Measurements from ENCODE around the gene TRERF1. TPM values are rescaled to one million over a fixed set of nuclear protein-coding genes. Genes with fewer than 3 reads are reported as not detected.

The TRERF1 gene
- total RNA-seq, 1 experiment from 2014 or later: 13.9 TPM

DNA sequence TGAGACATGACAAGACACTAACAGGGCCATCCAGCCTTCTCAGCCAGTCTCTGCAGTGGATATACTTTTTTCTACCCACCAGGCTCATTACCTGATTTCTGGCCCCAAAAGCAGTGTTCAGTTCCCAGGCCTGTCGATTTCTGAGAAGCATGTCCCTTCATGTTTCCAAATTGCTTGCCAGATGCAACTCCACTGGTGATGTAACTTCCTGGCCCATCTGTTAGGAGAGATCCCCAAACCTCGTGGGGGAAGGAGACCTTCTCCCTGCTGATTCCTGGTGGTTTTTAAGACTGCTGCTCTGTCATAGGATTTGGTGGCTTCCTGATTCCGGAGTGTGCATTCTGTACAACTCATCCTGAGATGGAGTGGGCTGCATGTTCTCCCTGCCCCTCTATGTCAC, 202.4 kb downstream of the TRERF1 start:
- intact Hi-C loops (cut with micrococcal nuclease): no loop called here
- no peak overlapping the region for H3K27ac ChIP-seq (ENCODE audit: low read length)
- no peaks in the 10 kb centered on the region for H3F3A ChIP-seq (ENCODE audit: low read length, unreplicated experiment)
- H3K9me3 ChIP-seq (ENCODE audit: low read length): no peaks in the 10 kb centered on the region
- CTCF ChIA-PET: no interaction called here
- H3K36me3 ChIP-seq (ENCODE audit: low read depth, low read length): peaks cover 45% of the 10 kb centered on the region
- no peak for DNase-seq
- no peaks in the 10 kb centered on the region for H3K9me2 ChIP-seq (replicated peaks; ENCODE audit: low read length)
- POLR2A ChIA-PET (ENCODE audit: unreplicated experiment): no interaction called here
- no peak overlapping the region for H3K9ac ChIP-seq (ENCODE audit: low read length)
- H3K27me3 ChIP-seq (ENCODE audit: low read length): no peaks in the 10 kb centered on the region
- TF ChIP-seq, protein P1, sequence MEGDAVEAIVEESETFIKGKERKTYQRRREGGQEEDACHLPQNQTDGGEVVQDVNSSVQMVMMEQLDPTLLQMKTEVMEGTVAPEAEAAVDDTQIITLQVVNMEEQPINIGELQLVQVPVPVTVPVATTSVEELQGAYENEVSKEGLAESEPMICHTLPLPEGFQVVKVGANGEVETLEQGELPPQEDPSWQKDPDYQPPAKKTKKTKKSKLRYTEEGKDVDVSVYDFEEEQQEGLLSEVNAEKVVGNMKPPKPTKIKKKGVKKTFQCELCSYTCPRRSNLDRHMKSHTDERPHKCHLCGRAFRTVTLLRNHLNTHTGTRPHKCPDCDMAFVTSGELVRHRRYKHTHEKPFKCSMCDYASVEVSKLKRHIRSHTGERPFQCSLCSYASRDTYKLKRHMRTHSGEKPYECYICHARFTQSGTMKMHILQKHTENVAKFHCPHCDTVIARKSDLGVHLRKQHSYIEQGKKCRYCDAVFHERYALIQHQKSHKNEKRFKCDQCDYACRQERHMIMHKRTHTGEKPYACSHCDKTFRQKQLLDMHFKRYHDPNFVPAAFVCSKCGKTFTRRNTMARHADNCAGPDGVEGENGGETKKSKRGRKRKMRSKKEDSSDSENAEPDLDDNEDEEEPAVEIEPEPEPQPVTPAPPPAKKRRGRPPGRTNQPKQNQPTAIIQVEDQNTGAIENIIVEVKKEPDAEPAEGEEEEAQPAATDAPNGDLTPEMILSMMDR (conservative IDR thresholded peaks at IDR 0.05; ENCODE audit: low read depth, low read length): no peak
- peaks cover 9% of the 10 kb centered on the region for H3K4me1 ChIP-seq (ENCODE audit: insufficient read depth, low read length)
- H2AFZ ChIP-seq (ENCODE audit: low read length): no peak overlapping the region
- BruUV-seq (replicated peaks): no TSS peak
- no peak overlapping the region for H3K4me3 ChIP-seq (ENCODE audit: low read length)
- no peaks in the 10 kb centered on the region for H3K79me2 ChIP-seq (ENCODE audit: low read length)
- H4K20me1 ChIP-seq (ENCODE audit: low read length): no peaks in the 10 kb centered on the region
- no peak overlapping the region for H3K4me2 ChIP-seq (ENCODE audit: low read length)
- no peak for ATAC-seq

DNA sequence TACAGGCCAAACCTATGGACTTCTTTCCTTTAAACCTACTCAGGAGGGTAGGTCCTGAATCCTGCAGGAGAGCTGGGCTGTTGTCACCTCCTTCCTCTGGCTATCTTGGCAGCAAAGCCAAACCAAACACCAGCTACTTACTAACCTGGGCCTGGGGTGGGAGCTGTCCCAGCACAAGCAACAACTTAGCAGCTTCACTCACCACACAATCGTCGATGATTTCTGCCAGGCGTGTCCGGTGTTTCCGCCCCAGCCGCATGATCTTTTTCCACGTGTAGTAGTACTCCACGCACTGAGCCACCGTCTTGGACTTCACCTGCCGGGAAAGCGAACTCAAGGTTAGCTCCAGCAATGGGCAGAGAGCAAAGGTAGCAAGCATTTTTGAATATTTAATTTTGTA, 208.7 kb downstream of the TRERF1 start:
- Histone ChIP-seq H3K79me2 (ENCODE audit: low read length) (0 out of 2 replicates have a peak, but pooled peaks cover 6% of the 10 kb centered on the region), H2AFZ (ENCODE audit: low read length) (no peak overlapping the region), H3K27ac (ENCODE audit: low read length) (peak overlapping the region; percentile 35), H3K9me2 (replicated peaks; ENCODE audit: low read length) (no peaks in the 10 kb centered on the region), H3K4me3 (ENCODE audit: low read length) (no peak overlapping the region), H3K9ac (ENCODE audit: low read length) (no peak overlapping the region), H3K4me1 (ENCODE audit: insufficient read depth, low read length) (peaks cover 29% of the 10 kb centered on the region), H3K27me3 (ENCODE audit: low read length) (no peaks in the 10 kb centered on the region), H3K9me3 (ENCODE audit: low read length) (no peaks in the 10 kb centered on the region), H3F3A (ENCODE audit: low read length, unreplicated experiment) (no peaks in the 10 kb centered on the region), H3K4me2 (ENCODE audit: low read length) (no peak overlapping the region), H4K20me1 (ENCODE audit: low read length) (no peaks in the 10 kb centered on the region), H3K36me3 (ENCODE audit: low read depth, low read length) (peaks cover 31% of the 10 kb centered on the region)
- POLR2A ChIA-PET (ENCODE audit: unreplicated experiment): no interaction called here
- ATAC-seq: peak; percentile 65
- intact Hi-C loops (cut with micrococcal nuclease): no loop called here
- DNase-seq: peak; percentile 68
- CTCF ChIA-PET: no interaction called here
- BruUV-seq (replicated peaks): no TSS peak
- TF ChIP-seq, protein P1 (conservative IDR thresholded peaks at IDR 0.05; ENCODE audit: low read depth, low read length): no peak
- TF ChIP-seq EZH2phosphoT487 (IDR thresholded peaks at IDR 0.05; ENCODE audit: borderline replicate concordance, low read length) (no peak), EZH2 (IDR thresholded peaks at IDR 0.05; ENCODE audit: low read length, unreplicated experiment) (no peak)

DNA sequence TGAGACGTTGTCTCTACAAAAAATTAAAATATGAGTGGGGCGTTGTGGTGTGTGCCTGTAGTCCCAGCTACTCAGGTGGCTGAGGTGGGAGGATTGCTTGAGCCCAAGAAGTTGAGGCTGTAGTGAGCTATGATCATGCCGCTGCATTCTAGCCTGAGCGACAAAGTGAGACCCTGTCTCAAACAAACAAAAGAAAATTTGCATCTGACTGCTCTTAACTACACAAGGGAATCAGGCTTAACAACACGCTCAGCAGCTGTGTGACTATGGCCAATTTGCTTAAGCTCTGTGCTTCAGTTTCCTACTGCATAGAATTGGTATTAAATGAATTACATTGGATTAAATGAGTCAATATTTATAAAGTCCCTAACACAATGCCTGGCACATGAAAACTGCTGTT, 209.8 kb downstream of the TRERF1 start:
- Histone ChIP-seq H3K4me1 (ENCODE audit: insufficient read depth, low read length) (peaks cover 29% of the 10 kb centered on the region), H3K27ac (ENCODE audit: low read length) (no peak overlapping the region), H3K27me3 (ENCODE audit: low read length) (no peaks in the 10 kb centered on the region), H4K20me1 (ENCODE audit: low read length) (no peaks in the 10 kb centered on the region), H3K79me2 (ENCODE audit: low read length) (0 out of 2 replicates have a peak, but pooled peaks cover 6% of the 10 kb centered on the region), H3K4me3 (ENCODE audit: low read length) (no peak overlapping the region), H3K9me2 (replicated peaks; ENCODE audit: low read length) (no peaks in the 10 kb centered on the region), H2AFZ (ENCODE audit: low read length) (no peak overlapping the region), H3K4me2 (ENCODE audit: low read length) (no peak overlapping the region), H3K36me3 (ENCODE audit: low read depth, low read length) (peaks cover 31% of the 10 kb centered on the region), H3K9me3 (ENCODE audit: low read length) (no peaks in the 10 kb centered on the region), H3K9ac (ENCODE audit: low read length) (no peak overlapping the region), H3F3A (ENCODE audit: low read length, unreplicated experiment) (no peaks in the 10 kb centered on the region)
- ATAC-seq (no peak), DNase-seq (no peak)
- ChIA-PET POLR2A (ENCODE audit: unreplicated experiment) (no interaction called here), CTCF (no interaction called here)
- intact Hi-C loops (cut with micrococcal nuclease): no loop called here
- no peak for TF ChIP-seq EZH2 (IDR thresholded peaks at IDR 0.05; ENCODE audit: low read length, unreplicated experiment)
- no peak for TF ChIP-seq EZH2phosphoT487 (IDR thresholded peaks at IDR 0.05; ENCODE audit: borderline replicate concordance, low read length)
- TF ChIP-seq, protein P1 (conservative IDR thresholded peaks at IDR 0.05; ENCODE audit: low read depth, low read length): no peak
- BruUV-seq (replicated peaks): no TSS peak
